NCI-H748 treated with DMSO at 0.1 percent for 48 hours (cell line): ENCODE data around the gene VCL.
A peak's percentile ranks its signal among the peaks of the same experiment; 100 is the strongest.
"Not testable (repeated sequence)": the region's sequence is repeated elsewhere in the genome, so short reads cannot be mapped to it uniquely, and the experiment has no call there.

Source experiments
- DNase-seq: peaks from one replicate; lab custom pipeline; 2025; lab: John Stamatoyannopoulos, UW

VCL gene

DNA sequence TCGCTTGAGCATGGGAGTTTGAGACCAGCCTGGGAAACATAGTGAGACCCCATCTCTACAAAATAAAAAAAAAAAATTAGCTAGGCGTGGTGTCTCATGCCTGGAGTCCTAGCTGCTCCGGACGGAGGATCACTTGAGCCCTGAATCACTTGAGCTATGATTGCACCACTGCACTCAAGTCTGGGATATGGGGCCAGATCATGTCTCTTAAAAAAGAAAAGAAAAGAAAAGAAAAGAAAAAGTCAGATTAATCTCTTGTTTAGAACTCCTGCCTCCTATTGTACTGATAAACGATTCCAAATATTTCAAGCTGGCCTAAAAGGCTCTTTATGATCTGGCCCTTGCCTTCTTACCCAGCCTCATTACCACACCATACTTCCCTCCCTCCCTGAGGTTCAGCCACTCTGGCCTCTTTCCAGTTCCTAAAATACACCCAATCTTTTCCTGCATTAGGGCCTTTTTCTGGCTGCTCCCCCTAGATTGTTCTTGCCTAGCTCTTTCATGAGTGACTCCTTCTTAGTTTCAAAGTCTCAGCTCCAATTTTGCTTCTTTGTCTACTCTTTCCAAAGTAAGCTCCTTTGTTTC lies 41.7 kb downstream of the VCL start:
- DNase-seq: no peak

DNA sequence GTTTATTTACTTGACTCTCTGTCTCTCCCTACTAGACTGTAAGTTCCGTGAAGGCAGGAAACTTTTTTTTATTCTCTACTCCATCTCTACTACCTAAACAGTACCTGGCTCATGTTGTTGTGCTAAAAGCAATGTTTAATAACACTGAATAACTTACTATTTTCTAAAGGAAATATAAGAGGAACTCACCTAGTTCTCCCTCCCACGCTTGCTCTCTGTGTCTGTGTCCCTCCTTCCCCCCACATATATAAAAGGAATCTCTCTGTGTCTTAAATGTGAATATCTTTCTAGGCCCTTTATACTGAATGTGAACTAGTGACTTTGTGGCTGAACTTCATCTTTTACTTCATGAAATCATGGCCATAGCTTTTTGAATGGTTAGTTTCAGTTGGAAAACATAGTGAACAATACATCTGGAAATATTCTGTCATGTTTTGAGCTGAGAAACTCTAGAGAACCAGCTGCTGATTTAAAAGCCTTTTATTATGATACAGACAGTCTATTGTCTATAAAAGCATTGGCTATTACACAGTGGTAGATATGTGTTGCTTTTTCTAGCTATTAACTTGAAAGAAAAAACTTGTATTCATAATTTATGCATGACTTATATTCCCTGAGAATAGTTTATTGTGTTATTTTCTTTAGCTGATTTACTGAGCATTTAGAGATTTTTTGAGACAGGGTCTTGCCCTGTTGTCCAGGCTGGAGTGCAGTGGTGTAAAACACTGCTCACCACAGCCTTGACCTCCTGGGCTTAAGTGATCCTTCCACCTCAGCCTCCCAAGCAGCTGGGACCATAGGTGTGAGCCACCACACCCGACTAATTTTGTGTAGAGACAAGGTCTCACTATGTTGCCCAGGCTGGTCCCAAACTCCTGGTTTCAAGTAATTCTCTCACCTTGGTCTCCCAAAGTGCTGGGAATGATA lies 42.5 kb downstream of the VCL start:
- DNase-seq: no peak

DNA sequence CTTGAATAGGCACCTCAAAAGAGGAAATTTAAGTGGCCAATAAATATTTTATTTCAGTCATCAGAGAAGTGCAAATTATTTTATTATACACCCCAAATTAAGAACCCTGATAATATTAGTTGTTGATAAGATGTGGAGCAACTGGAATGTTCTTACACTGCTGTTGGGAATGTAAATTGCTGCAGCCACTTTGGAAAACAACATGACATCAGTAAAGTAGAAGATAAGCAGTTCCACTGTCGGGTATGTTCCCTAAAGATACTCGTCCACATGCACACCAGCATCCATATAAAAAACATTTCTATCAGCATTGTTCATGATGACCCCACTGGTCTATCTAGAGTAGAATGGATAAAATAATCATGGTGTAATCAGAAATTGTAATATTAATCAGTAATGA lies 46.5 kb downstream of the VCL start:
- DNase-seq: no peak

GRCh38 chr10:74047304-74047703 lies 49.4 kb downstream of the VCL start:
- DNase-seq: no peak

DNA sequence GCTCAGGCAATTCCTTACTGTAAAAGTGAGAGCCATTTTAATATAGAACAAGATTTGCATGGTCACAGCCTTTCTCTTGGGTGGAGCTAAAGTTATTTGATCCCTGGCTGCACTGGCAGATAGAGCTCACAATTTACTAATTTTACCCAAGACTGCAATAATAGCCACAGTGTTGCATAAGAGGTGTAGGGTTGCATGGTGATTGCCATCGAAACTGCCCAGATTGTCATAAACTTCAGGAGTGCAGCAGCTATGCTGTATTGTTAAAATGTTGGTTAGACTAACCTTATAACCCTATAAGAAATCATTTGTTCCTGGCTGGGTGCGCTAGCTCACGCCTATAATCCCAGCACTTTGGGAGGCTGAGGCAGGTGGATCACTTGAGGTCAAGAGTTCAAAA lies 50.0 kb downstream of the VCL start:
- DNase-seq: no peak

- no peak for DNase-seq
Observed at GRCh38 chr10:74048433-74048832, 50.5 kb downstream of the VCL start.

GRCh38 chr10:74049955-74050354 lies 52.0 kb downstream of the VCL start:
- no peak for DNase-seq

- DNase-seq: no peak
Observed at GRCh38 chr10:74050653-74051052, 52.7 kb downstream of the VCL start.

- DNase-seq: no peak
Observed at GRCh38 chr10:74051736-74052342, 53.9 kb downstream of the VCL start.

GRCh38 chr10:74052994-74053393 lies 55.1 kb downstream of the VCL start:
- DNase-seq: no peak

DNA sequence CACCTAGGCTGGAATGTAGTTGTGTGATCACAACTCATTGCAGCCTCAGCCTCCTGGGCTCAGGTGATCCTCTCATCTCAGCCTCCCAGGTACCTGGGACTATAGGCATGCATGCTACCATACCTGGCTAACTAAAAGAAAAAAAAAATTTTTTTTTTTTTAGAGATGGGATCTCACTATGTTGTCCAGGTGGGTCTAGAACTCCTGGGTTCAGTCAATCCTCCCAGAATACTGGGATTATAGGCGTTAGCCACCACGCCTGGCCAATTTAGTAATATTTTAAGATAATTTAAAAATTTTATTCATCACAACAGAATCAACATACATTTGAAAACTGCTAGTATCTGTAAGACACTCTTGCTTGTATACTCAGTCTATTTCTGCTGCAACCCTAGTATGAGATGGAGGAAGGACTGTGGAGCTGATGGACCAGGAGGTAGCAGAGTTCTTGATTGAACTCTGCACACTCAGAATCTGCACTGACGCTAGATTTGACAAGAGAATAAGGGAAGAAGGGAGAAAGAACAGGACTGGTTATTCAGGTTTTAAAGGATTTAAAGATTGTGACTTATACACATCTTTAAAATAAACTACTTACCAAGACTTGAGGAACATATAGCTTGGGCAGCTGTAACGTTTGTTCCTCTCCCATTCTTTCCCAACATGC lies 57.6 kb downstream of the VCL start:
- DNase-seq: no peak

- DNase-seq: no peak
Observed at GRCh38 chr10:74056050-74056818, 58.3 kb downstream of the VCL start.

GRCh38 chr10:74058071-74058470 lies 60.2 kb downstream of the VCL start:
- DNase-seq: peak; percentile 15

GRCh38 chr10:74058658-74059057 lies 60.7 kb downstream of the VCL start:
- peak; percentile 29 for DNase-seq

- DNase-seq: no peak
Observed at GRCh38 chr10:74061104-74061503, 63.2 kb downstream of the VCL start.

DNA sequence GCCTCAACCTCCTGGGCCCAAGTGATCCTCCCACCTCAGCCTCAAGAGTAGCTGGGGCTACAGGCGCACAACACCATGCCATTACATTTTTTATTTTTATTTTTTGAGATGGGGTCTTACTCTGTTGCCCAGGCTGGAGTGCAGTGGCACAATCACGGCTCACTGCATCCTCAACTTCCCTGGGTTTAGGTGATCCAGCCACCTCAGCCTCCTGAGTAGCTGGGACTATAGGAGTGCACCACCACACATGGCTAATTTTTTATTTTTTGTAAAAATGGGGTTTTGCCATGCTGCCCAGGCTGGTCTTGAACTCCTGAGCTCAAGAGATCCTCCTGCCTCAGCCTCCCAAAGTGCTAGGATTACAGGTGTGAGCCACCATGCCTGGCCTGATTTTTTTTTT lies 64.1 kb downstream of the VCL start:
- DNase-seq: not testable (repeated sequence)

GRCh38 chr10:74063256-74063655 lies 65.3 kb downstream of the VCL start:
- no peak for DNase-seq

DNA sequence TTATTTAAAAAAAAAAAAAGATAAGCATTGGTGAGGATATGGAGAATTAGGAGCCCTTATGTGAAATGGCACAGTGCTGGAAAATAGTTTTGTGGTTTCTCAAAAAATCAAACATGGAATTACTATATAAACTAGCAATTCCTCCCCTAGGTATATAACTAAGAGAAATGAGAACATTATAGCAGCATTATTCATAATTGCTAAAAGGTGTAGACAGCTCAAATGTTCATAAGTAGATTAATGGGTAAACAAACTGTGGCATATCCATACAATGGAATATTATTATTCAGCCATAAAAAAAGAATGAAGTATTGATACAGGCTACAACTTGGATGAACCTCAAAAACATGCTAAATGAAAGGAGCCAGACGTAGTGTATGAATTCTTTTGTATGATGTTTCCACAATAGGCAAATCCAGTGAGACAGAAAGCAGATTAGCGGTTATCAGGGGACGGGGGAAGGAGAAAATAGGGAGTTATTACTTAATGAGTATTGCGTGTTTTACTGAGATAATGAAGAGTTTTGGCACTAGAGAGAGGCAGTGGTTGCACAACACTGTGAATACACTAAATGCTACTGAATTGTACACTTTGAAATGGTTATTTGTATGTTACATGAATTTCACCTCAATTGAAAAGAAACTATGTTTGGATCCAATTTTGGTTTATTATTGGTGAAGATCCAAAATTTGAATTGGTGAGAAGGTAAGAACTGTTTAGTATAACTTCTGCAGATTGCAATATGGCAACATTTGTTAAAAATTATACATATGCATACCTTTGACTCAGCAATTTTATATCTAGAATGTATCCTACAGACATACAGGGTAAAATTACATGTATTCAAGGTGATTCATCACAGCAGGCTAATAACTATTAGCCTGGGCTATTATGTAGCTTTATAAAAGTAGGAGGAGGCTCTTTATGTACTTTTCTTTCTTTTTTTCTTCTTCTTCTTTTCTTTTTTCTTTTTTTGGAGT lies 69.7 kb downstream of the VCL start:
- DNase-seq: no peak

DNA sequence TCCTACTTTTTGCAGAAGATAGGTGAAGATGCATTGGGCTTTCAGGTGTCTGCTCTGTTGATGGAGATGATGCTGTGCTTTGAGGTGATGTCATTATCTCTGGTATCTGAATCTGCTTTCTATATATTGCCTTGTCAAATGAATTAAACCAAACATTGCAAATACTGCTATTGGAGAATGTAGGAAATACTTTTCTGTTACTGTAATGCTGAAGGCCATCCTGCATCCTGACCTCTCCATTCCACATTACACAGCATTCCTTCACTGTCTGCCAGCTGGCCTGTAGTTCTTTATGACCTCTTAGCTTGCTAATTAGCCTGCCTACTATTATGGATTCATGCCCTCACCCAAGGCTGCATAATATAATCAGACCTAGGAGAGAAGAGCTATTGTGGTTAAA lies 73.2 kb downstream of the VCL start:
- no peak for DNase-seq

DNA sequence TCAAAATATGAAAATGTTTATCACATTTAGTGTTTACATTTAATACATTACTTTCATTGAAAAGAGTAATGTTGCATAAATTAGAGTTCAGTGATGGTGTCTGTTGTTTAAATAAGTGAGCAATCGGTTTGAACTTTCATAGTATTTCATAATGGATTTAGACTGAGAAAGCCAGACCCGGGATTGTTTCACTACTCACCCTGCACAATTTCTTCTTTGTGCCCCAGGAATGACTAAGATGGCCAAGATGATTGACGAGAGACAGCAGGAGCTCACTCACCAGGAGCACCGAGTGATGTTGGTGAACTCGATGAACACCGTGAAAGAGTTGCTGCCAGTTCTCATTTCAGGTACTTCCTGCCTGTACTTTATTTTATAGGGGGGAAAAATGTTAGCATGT lies 74.6 kb downstream of the VCL start:
- DNase-seq: no peak

- no peak for DNase-seq
Observed at GRCh38 chr10:74075906-74076305, 78.0 kb downstream of the VCL start.
